WTC11 (cell line): Measurements from ENCODE around the gene CEP152.

Experiments
- ATF1 ChIP-seq: sonication (generic); formaldehyde crosslinking; IDR thresholded peaks from 2 replicates; pipeline ENCODE4 v1.8.1; 2023; ENCODE audit warnings: mild to moderate bottlenecking, moderate library complexity, missing genetic modification reagents
- NFE2L1 ChIP-seq: sonication (generic); formaldehyde crosslinking; IDR thresholded peaks from 2 replicates; pipeline ENCODE4 v1.8.1; 2023; ENCODE audit warnings: missing genetic modification reagents

DNA sequence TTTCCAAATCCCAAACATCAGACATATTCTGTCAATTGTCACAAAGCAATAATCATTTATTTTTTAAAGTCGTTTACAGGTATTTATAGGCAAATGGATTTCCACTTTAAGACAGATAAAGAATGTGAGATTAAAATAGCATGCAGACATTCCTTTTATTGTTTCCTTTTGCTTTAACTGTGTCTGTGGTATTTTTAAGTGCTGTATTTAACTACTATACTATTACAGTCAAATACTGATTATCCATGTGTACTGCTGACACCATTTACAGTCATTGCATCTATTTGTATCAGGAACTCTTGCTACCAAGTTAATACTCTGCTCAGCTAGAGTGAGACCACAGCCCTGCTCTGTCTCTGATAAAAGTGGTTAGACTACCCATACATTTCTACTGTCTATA is 12.8 kb upstream of the CEP152 start:
- TF ChIP-seq NFE2L1 (no peak), ATF1 (CRISPR knock-in tag) (no peak)
